GM12878 (cell line): ENCODE measurements around the gene TMEM254.

ENCODE experiments used
- BRCA1 ChIP-seq: IDR thresholded peaks from 2 replicates; pipeline ENCODE4 v1.6.1; 2011; ENCODE audit warnings: low read depth, low read length, improper control_type of control experiment
- CTCF ChIP-seq, 3 experiments: IDR thresholded peaks in 2 of 3; conservative IDR thresholded peaks in 1 of 3; 2 replicates each; pipeline ENCODE4 v1.5.1; 2011; ENCODE audit warnings: low read depth in 3 of 3, low read length in 3 of 3, mild to moderate bottlenecking in 3 of 3, control low read depth in 2 of 3, moderate library complexity in 2 of 3, inconsistent platforms in 1 of 3, mixed read lengths in 1 of 3; ENCODE audit not compliant: control insufficient read depth in 2 of 3, insufficient read depth in 1 of 3; ENCODE audit errors: extremely low read depth in 1 of 3
- GABPA ChIP-seq: IDR thresholded peaks from 2 replicates; pipeline ENCODE4 v1.6.1; 2014; ENCODE audit warnings: antibody characterized with exemption, low read depth, mild to moderate bottlenecking, inconsistent platforms
- PAX5 ChIP-seq: IDR thresholded peaks from 2 replicates; pipeline ENCODE4 v1.6.1; 2011; ENCODE audit warnings: low read depth, low read length, borderline replicate concordance
- POLR2A ChIP-seq: IDR thresholded peaks from 2 replicates; pipeline ENCODE4 v1.6.1; 2011; ENCODE audit warnings: low read depth, mild to moderate bottlenecking, low read length
- PRDM15 ChIP-seq: fragments of 450-650 bp; formaldehyde crosslinking; IDR thresholded peaks from 2 replicates; pipeline ENCODE4 v1.4.0; 2020; ENCODE audit warnings: mild to moderate bottlenecking, moderate library complexity
- RB1 ChIP-seq: fragments of 450-650 bp; formaldehyde crosslinking; IDR thresholded peaks from 2 replicates; pipeline ENCODE4 v1.6.1; 2017; ENCODE audit warnings: mild to moderate bottlenecking, borderline replicate concordance
- REST ChIP-seq: IDR thresholded peaks from 2 replicates; pipeline ENCODE4 v1.6.1; 2012; ENCODE audit warnings: mild to moderate bottlenecking, low read depth, low read length
- SMC3 ChIP-seq: IDR thresholded peaks from 2 replicates; pipeline ENCODE4 v1.6.1; 2011; ENCODE audit warnings: low read length, improper control_type of control experiment, borderline replicate concordance
- TCF3 ChIP-seq: IDR thresholded peaks from 2 replicates; pipeline ENCODE4 v1.6.1; 2012; ENCODE audit warnings: low read depth, mild to moderate bottlenecking, low read length, borderline replicate concordance; ENCODE audit not compliant: insufficient read depth
- USF1 ChIP-seq: IDR thresholded peaks from 2 replicates; pipeline ENCODE4 v1.6.1; 2011; ENCODE audit warnings: borderline replicate concordance, low read depth, mild to moderate bottlenecking, moderate library complexity, mixed read lengths, low read length; ENCODE audit not compliant: insufficient read depth; ENCODE audit errors: extremely low read length

- no peak for TF ChIP-seq PAX5
- TF ChIP-seq PRDM15 (CRISPR knock-in tag) = no peak
- no peak for TF ChIP-seq POLR2A
- no peak for TF ChIP-seq SMC3
- no peak for TF ChIP-seq GABPA
- TF ChIP-seq TCF3 = no peak
- no peak for TF ChIP-seq BRCA1
- TF ChIP-seq CTCF (IDR thresholded peaks at IDR 0.05 in 2 of 3, conservative IDR thresholded peaks at IDR 0.05 in 1 of 3; ENCODE audit: control insufficient read depth in 2 of 3, extremely low read depth in 1 of 3, insufficient read depth in 1 of 3, low read depth in 3 of 3, low read length in 3 of 3) = no peak
- no peak for TF ChIP-seq REST
- TF ChIP-seq RB1 = no peak
- no peak for TF ChIP-seq USF1
Observed at GRCh38 chr10:80110986-80111385, 32.5 kb downstream of the TMEM254 start.
